ENCODE data around the gene TRIM47. TPM values are rescaled to one million over a fixed set of nuclear protein-coding genes. Genes with fewer than 3 reads are reported as not detected.
A peak's percentile ranks its signal among the peaks of the same experiment; 100 is the strongest.

The TRIM47 gene
- total and polyA plus RNA-seq, 2 of the 13 experiments (the other 11 are each of a cell fraction or from before 2014, with no cell fraction given), result 33.5 to 82.0 TPM

DNA sequence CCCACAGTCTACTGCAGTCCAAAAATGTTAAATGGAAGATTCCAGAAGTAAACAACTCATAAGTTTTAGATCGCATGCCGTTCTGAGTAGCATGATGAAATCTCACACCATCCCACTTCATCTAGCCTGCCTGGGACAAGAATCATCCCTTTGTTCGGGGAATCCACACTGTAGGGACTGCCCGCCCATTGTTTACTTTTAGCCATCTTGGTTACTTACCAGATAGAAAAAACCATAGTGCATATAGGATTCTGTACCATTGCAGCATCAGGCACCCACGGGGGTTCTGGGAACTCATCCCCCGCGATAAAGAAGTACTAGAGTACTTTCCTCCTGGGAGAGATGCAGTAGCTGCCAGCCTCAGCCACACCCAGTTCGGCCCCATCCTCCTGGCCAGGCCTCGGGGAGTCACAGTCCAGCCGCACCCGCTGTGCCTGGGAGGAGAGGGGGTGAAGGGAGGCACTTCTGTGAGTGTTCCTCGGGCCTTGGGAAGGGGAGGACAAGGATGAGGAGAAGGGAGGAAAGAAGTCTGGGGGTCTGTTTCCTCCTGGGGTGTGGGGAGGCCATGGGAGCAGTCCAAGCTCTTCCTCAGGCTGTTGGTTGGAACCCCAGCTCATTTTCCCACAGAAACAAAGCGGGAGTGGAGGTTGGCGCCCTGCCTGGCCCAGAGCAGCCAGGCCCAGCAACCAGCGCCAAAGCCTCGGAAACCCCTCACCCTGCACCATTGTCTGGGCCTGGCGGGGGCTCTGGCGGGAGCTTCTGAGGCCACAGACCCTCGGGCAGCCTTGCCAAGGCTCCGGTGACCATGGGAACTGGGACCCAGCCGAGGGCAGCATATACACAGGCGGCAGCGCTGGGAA, 8.9 kb downstream of the TRIM47 start (continued):
- TF ChIP-seq, protein P1, sequence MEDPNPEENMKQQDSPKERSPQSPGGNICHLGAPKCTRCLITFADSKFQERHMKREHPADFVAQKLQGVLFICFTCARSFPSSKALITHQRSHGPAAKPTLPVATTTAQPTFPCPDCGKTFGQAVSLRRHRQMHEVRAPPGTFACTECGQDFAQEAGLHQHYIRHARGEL (CRISPR knock-in tag; IDR thresholded peaks at IDR 0.05), result no peak
- no peak for TF ChIP-seq TRIM24 (CRISPR knock-in tag; IDR thresholded peaks at IDR 0.05)
- no peak for TF ChIP-seq SNAI1 (CRISPR knock-in tag; IDR thresholded peaks at IDR 0.05; ENCODE audit: borderline replicate concordance)
- TF ChIP-seq MTA3 (CRISPR knock-in tag; IDR thresholded peaks at IDR 0.05), result no peak
- TF ChIP-seq, protein P2, sequence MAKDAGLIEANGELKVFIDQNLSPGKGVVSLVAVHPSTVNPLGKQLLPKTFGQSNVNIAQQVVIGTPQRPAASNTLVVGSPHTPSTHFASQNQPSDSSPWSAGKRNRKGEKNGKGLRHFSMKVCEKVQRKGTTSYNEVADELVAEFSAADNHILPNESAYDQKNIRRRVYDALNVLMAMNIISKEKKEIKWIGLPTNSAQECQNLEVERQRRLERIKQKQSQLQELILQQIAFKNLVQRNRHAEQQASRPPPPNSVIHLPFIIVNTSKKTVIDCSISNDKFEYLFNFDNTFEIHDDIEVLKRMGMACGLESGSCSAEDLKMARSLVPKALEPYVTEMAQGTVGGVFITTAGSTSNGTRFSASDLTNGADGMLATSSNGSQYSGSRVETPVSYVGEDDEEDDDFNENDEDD (CRISPR knock-in tag; IDR thresholded peaks at IDR 0.05; ENCODE audit: borderline replicate concordance), result peak; percentile 84
- TF ChIP-seq, protein P3, sequence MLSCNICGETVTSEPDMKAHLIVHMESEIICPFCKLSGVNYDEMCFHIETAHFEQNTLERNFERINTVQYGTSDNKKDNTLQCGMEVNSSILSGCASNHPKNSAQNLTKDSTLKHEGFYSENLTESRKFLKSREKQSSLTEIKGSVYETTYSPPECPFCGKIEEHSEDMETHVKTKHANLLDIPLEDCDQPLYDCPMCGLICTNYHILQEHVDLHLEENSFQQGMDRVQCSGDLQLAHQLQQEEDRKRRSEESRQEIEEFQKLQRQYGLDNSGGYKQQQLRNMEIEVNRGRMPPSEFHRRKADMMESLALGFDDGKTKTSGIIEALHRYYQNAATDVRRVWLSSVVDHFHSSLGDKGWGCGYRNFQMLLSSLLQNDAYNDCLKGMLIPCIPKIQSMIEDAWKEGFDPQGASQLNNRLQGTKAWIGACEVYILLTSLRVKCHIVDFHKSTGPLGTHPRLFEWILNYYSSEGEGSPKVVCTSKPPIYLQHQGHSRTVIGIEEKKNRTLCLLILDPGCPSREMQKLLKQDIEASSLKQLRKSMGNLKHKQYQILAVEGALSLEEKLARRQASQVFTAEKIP (CRISPR knock-in tag; IDR thresholded peaks at IDR 0.05; ENCODE audit: borderline replicate concordance), result no peak
- TF ChIP-seq ZBTB38 (CRISPR knock-in tag; IDR thresholded peaks at IDR 0.05), result peak; percentile 72; the same call in 1 of the 2 replicates
- TF ChIP-seq MBNL3 (CRISPR knock-in tag; conservative IDR thresholded peaks at IDR 0.05), result no peak
- TF ChIP-seq ESRRA (CRISPR knock-in tag; IDR thresholded peaks at IDR 0.05; ENCODE audit: low read depth), result no peak
- TF ChIP-seq ZNF484 (CRISPR knock-in tag; IDR thresholded peaks at IDR 0.05; ENCODE audit: borderline replicate concordance, low read depth), result no peak
- TF ChIP-seq TGIF2 (CRISPR knock-in tag; IDR thresholded peaks at IDR 0.05), result peak; percentile 53
- TF ChIP-seq, protein P4, sequence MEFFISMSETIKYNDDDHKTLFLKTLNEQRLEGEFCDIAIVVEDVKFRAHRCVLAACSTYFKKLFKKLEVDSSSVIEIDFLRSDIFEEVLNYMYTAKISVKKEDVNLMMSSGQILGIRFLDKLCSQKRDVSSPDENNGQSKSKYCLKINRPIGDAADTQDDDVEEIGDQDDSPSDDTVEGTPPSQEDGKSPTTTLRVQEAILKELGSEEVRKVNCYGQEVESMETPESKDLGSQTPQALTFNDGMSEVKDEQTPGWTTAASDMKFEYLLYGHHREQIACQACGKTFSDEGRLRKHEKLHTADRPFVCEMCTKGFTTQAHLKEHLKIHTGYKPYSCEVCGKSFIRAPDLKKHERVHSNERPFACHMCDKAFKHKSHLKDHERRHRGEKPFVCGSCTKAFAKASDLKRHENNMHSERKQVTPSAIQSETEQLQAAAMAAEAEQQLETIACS (CRISPR knock-in tag; IDR thresholded peaks at IDR 0.05), result no peak
- TF ChIP-seq ELF4 (CRISPR knock-in tag; IDR thresholded peaks at IDR 0.05; ENCODE audit: borderline replicate concordance), result no peak
- TF ChIP-seq, protein P5, sequence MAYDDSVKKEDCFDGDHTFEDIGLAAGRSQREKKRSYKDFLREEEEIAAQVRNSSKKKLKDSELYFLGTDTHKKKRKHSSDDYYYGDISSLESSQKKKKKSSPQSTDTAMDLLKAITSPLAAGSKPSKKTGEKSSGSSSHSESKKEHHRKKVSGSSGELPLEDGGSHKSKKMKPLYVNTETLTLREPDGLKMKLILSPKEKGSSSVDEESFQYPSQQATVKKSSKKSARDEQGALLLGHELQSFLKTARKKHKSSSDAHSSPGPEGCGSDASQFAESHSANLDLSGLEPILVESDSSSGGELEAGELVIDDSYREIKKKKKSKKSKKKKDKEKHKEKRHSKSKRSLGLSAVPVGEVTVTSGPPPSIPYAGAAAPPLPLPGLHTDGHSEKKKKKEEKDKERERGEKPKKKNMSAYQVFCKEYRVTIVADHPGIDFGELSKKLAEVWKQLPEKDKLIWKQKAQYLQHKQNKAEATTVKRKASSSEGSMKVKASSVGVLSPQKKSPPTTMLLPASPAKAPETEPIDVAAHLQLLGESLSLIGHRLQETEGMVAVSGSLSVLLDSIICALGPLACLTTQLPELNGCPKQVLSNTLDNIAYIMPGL (CRISPR knock-in tag; IDR thresholded peaks at IDR 0.05; ENCODE audit: borderline replicate concordance in 1 of 2, low read depth in 1 of 2), result peak; percentile 13 to 69; a peak in 3 of 4 replicates
- no peak for TF ChIP-seq ZNF121 (CRISPR knock-in tag; IDR thresholded peaks at IDR 0.05)
- TF ChIP-seq CREB3 (CRISPR knock-in tag; IDR thresholded peaks at IDR 0.05), result no peak
- TF ChIP-seq ZNF777 (CRISPR knock-in tag; IDR thresholded peaks at IDR 0.05), result peak; percentile 52; the same call in 1 of the 2 replicates
- TF ChIP-seq XBP1 (CRISPR knock-in tag; IDR thresholded peaks at IDR 0.05), result no peak
- TF ChIP-seq HINFP (CRISPR knock-in tag; IDR thresholded peaks at IDR 0.05; ENCODE audit: low read depth), result peak; percentile 54; the same call in 1 of the 2 replicates
- TF ChIP-seq NCOA2 (CRISPR knock-in tag; IDR thresholded peaks at IDR 0.05), result peak; percentile 80

All from HepG2 (cell line).